GM18858 (cell line): ENCODE measurements around the gene USP17L28.
"Not testable (repeated sequence)": the region's sequence is repeated elsewhere in the genome, so short reads cannot be mapped to it uniquely, and the experiment has no call there.

Experiments used
- ATAC-seq: cut with Tn5 transposase; IDR thresholded peaks from one replicate; pipeline ENCODE4 v1.9.1; 2021; ENCODE audit not compliant: unreplicated experiment

USP17L28 gene

GRCh38 chr4:9348593-9348992, at the start of gene USP17L28:
Gene USP17L28 (plus strand): TSS chr4:9348893. CDS start chr4:9348893, 0 bp downstream.
- not testable (repeated sequence) for ATAC-seq

DNA sequence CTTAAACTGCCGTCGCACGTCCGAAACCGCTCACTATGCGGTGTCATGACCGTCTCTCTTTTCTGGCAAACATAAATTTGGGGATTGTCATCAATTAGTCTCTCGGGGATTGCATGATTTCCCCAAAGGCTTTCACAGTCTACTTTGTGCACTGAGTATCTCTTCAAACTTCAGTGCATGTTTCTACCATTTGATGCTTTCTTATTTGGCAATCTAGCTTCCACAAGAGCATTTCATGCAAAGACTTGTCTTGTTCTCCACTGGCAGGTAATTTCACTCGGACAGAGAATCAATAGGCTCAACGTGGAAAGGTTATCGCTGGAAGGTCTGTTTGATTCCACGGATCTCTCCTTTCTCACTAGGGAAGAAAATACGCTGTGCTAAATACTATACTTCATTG, 24.5 kb upstream of the USP17L28 start:
- not testable (repeated sequence) for ATAC-seq

DNA sequence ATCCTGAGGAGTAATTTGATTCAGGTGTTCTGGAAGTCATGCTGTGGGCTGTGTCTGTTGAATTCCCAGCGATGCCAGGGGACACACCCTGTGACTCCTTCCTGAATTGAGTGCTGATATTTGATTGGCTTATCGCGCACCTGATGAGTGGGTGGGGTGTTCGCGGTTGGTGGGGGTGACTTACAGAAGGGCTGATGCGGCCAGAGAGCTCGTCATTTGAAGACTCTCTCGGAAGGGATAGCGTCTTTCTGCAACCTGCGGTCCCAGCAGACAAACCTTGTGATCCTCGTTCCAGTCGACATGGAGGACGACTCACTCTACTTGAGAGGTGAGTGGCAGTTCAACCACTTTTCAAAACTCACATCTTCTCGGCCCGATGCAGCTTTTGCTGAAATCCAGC, 23.8 kb upstream of the USP17L28 start, which contains the start of gene USP17L24:
TSS of gene USP17L24 (plus strand) at position 301 of the 400 bp plus-strand sequence. CDS start at position 301, 0 bp downstream.
- not testable (repeated sequence) for ATAC-seq

GRCh38 chr4:9329611-9330010, 19.1 kb upstream of the USP17L28 start, which contains the start of gene USP17L25:
Gene USP17L25 (plus strand): TSS chr4:9329911. CDS start chr4:9329911, 0 bp downstream.
- ATAC-seq = not testable (repeated sequence)

GRCh38 chr4:9334358-9334757, 14.3 kb upstream of the USP17L28 start, which contains the start of gene USP17L26:
Gene USP17L26 (plus strand): TSS chr4:9334658. CDS start chr4:9334658, 0 bp downstream.
- ATAC-seq = not testable (repeated sequence)

DNA sequence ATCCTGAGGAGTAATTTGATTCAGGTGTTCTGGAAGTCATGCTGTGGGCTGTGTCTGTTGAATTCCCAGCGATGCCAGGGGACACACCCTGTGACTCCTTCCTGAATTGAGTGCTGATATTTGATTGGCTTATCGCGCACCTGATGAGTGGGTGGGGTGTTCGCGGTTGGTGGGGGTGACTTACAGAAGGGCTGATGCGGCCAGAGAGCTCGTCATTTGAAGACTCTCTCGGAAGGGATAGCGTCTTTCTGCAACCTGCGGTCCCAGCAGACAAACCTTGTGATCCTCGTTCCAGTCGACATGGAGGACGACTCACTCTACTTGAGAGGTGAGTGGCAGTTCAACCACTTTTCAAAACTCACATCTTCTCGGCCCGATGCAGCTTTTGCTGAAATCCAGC, 9.6 kb upstream of the USP17L28 start, which contains the start of gene USP17L5:
TSS of gene USP17L5 (plus strand) at position 301 of the 400 bp plus-strand sequence. CDS start at position 301, 0 bp downstream.
- ATAC-seq = not testable (repeated sequence)

DNA sequence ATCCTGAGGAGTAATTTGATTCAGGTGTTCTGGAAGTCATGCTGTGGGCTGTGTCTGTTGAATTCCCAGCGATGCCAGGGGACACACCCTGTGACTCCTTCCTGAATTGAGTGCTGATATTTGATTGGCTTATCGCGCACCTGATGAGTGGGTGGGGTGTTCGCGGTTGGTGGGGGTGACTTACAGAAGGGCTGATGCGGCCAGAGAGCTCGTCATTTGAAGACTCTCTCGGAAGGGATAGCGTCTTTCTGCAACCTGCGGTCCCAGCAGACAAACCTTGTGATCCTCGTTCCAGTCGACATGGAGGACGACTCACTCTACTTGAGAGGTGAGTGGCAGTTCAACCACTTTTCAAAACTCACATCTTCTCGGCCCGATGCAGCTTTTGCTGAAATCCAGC, 4.8 kb upstream of the USP17L28 start, which contains the start of gene USP17L27:
TSS of gene USP17L27 (plus strand) at position 301 of the 400 bp plus-strand sequence. CDS start at position 301, 0 bp downstream.
- ATAC-seq = not testable (repeated sequence)

DNA sequence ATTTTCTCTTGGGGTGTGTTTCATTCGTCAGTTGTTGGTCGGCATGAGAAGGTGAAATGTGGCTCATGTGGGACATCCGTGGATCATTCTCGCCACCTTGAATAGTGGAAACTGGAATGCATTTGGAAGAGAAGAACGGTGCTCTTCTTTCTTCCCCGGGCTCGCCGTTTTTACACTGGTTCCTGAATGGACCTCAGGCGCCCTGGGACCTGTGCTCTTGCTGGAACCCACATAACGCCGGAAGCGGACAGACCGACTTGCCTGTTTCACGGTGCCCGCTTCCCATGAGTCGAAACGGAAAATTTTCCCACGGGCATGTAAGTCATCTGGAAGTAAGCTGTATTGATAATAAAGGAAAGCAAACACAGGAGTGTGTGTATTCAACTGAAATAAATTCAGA, 2.2 kb downstream of the USP17L28 start:
- not testable (repeated sequence) for ATAC-seq

- not testable (repeated sequence) for ATAC-seq
Observed at GRCh38 chr4:9353338-9353737, 4.6 kb downstream of the USP17L28 start, which contains the start of gene USP17L29. Gene USP17L29 (plus strand): TSS chr4:9353638. CDS start chr4:9353638, 0 bp downstream.

DNA sequence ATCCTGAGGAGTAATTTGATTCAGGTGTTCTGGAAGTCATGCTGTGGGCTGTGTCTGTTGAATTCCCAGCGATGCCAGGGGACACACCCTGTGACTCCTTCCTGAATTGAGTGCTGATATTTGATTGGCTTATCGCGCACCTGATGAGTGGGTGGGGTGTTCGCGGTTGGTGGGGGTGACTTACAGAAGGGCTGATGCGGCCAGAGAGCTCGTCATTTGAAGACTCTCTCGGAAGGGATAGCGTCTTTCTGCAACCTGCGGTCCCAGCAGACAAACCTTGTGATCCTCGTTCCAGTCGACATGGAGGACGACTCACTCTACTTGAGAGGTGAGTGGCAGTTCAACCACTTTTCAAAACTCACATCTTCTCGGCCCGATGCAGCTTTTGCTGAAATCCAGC, 14.1 kb downstream of the USP17L28 start, which contains the start of gene USP17L30:
TSS of gene USP17L30 (plus strand) at position 301 of the 400 bp plus-strand sequence. CDS start at position 301, 0 bp downstream.
- ATAC-seq = not testable (repeated sequence)

- not testable (repeated sequence) for ATAC-seq
Observed at GRCh38 chr4:9379881-9380280, 31.2 kb downstream of the USP17L28 start.

DNA sequence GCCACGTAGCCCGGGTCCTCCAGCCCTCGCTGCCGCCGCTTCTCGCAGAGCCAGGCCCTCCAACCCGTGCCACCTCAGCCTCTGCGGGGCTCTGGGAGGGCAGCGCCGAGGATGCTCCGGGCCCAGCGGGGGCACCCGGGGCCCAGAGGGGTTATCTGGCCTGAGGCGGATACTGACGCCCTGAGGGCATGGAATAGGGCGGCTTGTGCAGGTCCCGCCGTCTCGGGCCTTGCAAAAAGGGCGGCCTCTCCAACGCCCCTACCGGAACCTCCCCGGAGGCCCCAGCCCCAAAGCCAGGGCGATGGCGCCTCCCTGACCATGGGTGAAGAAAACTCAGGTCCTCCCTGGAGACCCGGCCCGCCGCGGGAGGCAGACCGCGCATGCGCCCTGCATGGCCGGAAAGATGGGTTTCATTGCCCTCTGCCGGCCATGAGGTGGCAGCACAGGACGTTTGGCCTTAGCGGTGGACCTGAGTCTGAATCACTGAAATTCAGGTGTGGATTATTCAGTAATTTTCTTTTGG, 32.4 kb downstream of the USP17L28 start:
- ATAC-seq = not testable (repeated sequence)

- ATAC-seq = no peak
Observed at GRCh38 chr4:9384126-9384525, 35.4 kb downstream of the USP17L28 start.

- ATAC-seq = not testable (repeated sequence)
Observed at GRCh38 chr4:9389001-9389400, 40.3 kb downstream of the USP17L28 start.
